CD14-positive monocyte (primary cell): Measurements from ENCODE around the gene RINL. TPM values are rescaled to one million over a fixed set of nuclear protein-coding genes. Genes with fewer than 3 reads are reported as not detected.
A peak's percentile ranks its signal among the peaks of the same experiment; 100 is the strongest.

Experiments
- DNase-seq, 3 donors: peaks; one replicate each; pipeline ENCODE4 v3.0.0-alpha.2; 2011 to 2022
- H2AFZ ChIP-seq: 2 replicates; pipeline ENCODE4 v1.6.0; 2012; ENCODE audit warnings: mild to moderate bottlenecking, low read depth, low read length, inconsistent platforms; ENCODE audit not compliant: insufficient read depth, poor library complexity, severe bottlenecking
- H3K27ac ChIP-seq, 2 donors: 1 replicate in 1 of 2; 2 replicates in 1 of 2; pipeline ENCODE4 v1.5.1; 2012 to 2013; ENCODE audit warnings: low read length in 2 of 2, control low read depth in 1 of 2, inconsistent platforms in 1 of 2, low read depth in 1 of 2, mild to moderate bottlenecking in 1 of 2
- H3K27me3 ChIP-seq, 2 donors: one replicate each; pipeline versions ENCODE4 v1.6.0 to v1.6.1; 2011 to 2013; ENCODE audit warnings: low read length in 2 of 2; ENCODE audit not compliant: control insufficient read depth in 2 of 2, insufficient read depth in 2 of 2
- H3K36me3 ChIP-seq, 2 donors: replicated peaks in 1 of 2; 1 replicate in 1 of 2; 2 replicates in 1 of 2; pipeline versions ENCODE4 v1.5.1 to v1.6.1; 2012 to 2013; ENCODE audit warnings: low read length in 2 of 2, control low read depth in 1 of 2, inconsistent platforms in 1 of 2, mild to moderate bottlenecking in 1 of 2; ENCODE audit not compliant: insufficient read depth in 2 of 2, control insufficient read depth in 1 of 2
- H3K4me1 ChIP-seq, 2 donors: 1 replicate in 1 of 2; 2 replicates in 1 of 2; pipeline versions ENCODE4 v1.5.1 to v1.6.1; 2012 to 2013; ENCODE audit warnings: low read length in 2 of 2, control low read depth in 1 of 2, inconsistent platforms in 1 of 2, mild to moderate bottlenecking in 1 of 2, moderate library complexity in 1 of 2; ENCODE audit not compliant: insufficient read depth in 2 of 2, control insufficient read depth in 1 of 2
- H3K4me2 ChIP-seq: replicated peaks from 2 replicates; pipeline ENCODE3; 2012; ENCODE audit warnings: low read length, moderate library complexity, mild to moderate bottlenecking; ENCODE audit not compliant: poor library complexity, severe bottlenecking; ENCODE audit errors: extremely low read depth
- H3K4me3 ChIP-seq, 3 experiments: fragments of 200-600 bp in 1 of 3; sonication (generic) in 1 of 3; replicated peaks in 1 of 3; 1 replicate in 2 of 3; 2 replicates in 1 of 3; pipeline ENCODE4 v1.5.1; 2011 to 2013; ENCODE audit warnings: low read length in 3 of 3, mild to moderate bottlenecking in 3 of 3, control low read depth in 2 of 3, low read depth in 2 of 3, inconsistent platforms in 1 of 3, moderate library complexity in 1 of 3
- H3K79me2 ChIP-seq: 2 replicates; pipeline ENCODE4 v1.6.0; 2012; ENCODE audit warnings: mild to moderate bottlenecking, control low read depth, inconsistent platforms, low read length, moderate library complexity; ENCODE audit not compliant: insufficient read depth
- H3K9ac ChIP-seq: 2 replicates; pipeline ENCODE4 v1.6.0; 2017; ENCODE audit warnings: low read length, mild to moderate bottlenecking; ENCODE audit not compliant: insufficient read depth, poor library complexity, severe bottlenecking
- H3K9me3 ChIP-seq, 2 donors: replicated peaks in 1 of 2; 1 replicate in 1 of 2; 2 replicates in 1 of 2; pipeline versions ENCODE4 v1.5.1 to v1.6.1; 2012 to 2013; ENCODE audit warnings: low read length in 2 of 2, control low read depth in 1 of 2; ENCODE audit not compliant: control insufficient read depth in 1 of 2, insufficient read depth in 1 of 2
- H4K20me1 ChIP-seq: 2 replicates; pipeline ENCODE4 v1.6.0; 2012; ENCODE audit warnings: mild to moderate bottlenecking, low read length, control low read depth, moderate library complexity; ENCODE audit not compliant: insufficient read depth
- H3K27ac Mint-ChIP-seq, 7 donors: one replicate each; pipeline ENCODE4 v1.8.0; 2020; ENCODE audit warnings: mild to moderate bottlenecking in 7 of 7, mixed read lengths in 7 of 7, moderate library complexity in 6 of 7, inconsistent platforms in 2 of 7
- H3K27me3 Mint-ChIP-seq, 3 donors: one replicate each; pipeline ENCODE4 v1.8.0; 2021 to 2022; ENCODE audit warnings: low read depth in 3 of 3, mild to moderate bottlenecking in 3 of 3, mixed read lengths in 3 of 3, moderate library complexity in 3 of 3, inconsistent platforms in 1 of 3
- H3K36me3 Mint-ChIP-seq, 2 donors: one replicate each; pipeline ENCODE4 v1.8.0; 2020; ENCODE audit warnings: mixed read lengths in 2 of 2, inconsistent platforms in 1 of 2, mild to moderate bottlenecking in 1 of 2
- H3K4me1 Mint-ChIP-seq: one replicate; pipeline ENCODE4 v1.8.0; 2020; ENCODE audit warnings: mild to moderate bottlenecking, mixed read lengths
- H3K4me3 Mint-ChIP-seq, 2 donors: one replicate each; pipeline ENCODE4 v1.8.0; 2020; ENCODE audit warnings: mild to moderate bottlenecking in 2 of 2, mixed read lengths in 2 of 2, moderate library complexity in 1 of 2
- H3K9me3 Mint-ChIP-seq, 7 donors: one replicate each; pipeline ENCODE4 v1.8.0; 2020 to 2022; ENCODE audit warnings: mixed read lengths in 7 of 7, mild to moderate bottlenecking in 6 of 7, moderate library complexity in 6 of 7, inconsistent platforms in 2 of 7
- CTCF ChIP-seq: fragments of 200-600 bp; IDR thresholded peaks from one replicate; pipeline ENCODE4 v1.8.0; 2022; ENCODE audit warnings: antibody characterized with exemption, mild to moderate bottlenecking
- WGBS: methylation state at CpG from one replicate; pipeline ENCODE4 v1.1.5; 2013; ENCODE audit warnings: missing lambda C conversion rate; ENCODE audit not compliant: insufficient coverage; 5-methylcytosine and 5-hydroxymethylcytosine counted together
- intact Hi-C, 2 donors: fragments of 100-400 bp; cut with micrococcal nuclease; formaldehyde crosslinking; loops; one replicate each; pipeline versions ENCODE4 v1.15.0 to v1.15.1; 2023
- polyA plus RNA-seq, 3 donors: library from polyadenylated mRNA; depleted of rRNA in 1 of 3; unstranded in 2 of 3; stranded (reverse) in 1 of 3; fragments of 300-500 nt in 2 of 3; fragments of >200 nt in 1 of 3; fragmentation: Illumina TruSeq in 2 of 3; gene quantifications; 1 replicate in 2 of 3; 2 replicates in 1 of 3; pipeline ENCODE4 v1.2.3, GENCODE V29; 2012 to 2021

The RINL gene
- polyA plus RNA-seq, 3 donors: 4.1 to 13.5 (median 7.2) TPM

- H3K4me3 ChIP-seq: no peak overlapping the region
- H3K4me1 ChIP-seq: no peaks in the 10 kb centered on the region
- peaks cover 99% of the 10 kb centered on the region for H4K20me1 ChIP-seq
- TF ChIP-seq CTCF: no peak
- peak overlapping the region in 1 of 2 donors; percentile 6 for H3K27ac ChIP-seq
- no peak for DNase-seq
- Mint-ChIP-seq H3K27me3 (peaks cover 0 to 2% (median 0%) of the 10 kb centered on the region in 3 donors), H3K9me3 (no peaks in the 10 kb centered on the region), H3K27ac (peak overlapping the region in 2 of 7 donors; percentile 7 to 45), H3K4me3 (no peak overlapping the region), H3K36me3 (peaks cover 99 to 100% of the 10 kb centered on the region in 2 donors), H3K4me1 (no peaks in the 10 kb centered on the region)
- no peak overlapping the region for H2AFZ ChIP-seq
- H3K27me3 ChIP-seq: no peaks in the 10 kb centered on the region
- H3K4me2 ChIP-seq: no peak overlapping the region
- H3K36me3 ChIP-seq: peaks cover 98 to 100% of the 10 kb centered on the region in 2 donors
- no peaks in the 10 kb centered on the region for H3K9me3 ChIP-seq
- peaks cover 60% of the 10 kb centered on the region for H3K79me2 ChIP-seq
- no peak overlapping the region for H3K9ac ChIP-seq
- 97% methylated on average over 3 of the region's 12 CpGs for WGBS
- intact Hi-C loops: no loop called here
Observed at GRCh38 chr19:38841180-38841766, 36.8 kb downstream of the RINL start.

GRCh38 chr19:38840583-38840968 lies 37.5 kb downstream of the RINL start:
- DNase-seq: no peak
- Histone ChIP-seq H3K36me3 (peaks cover 98 to 100% of the 10 kb centered on the region in 2 donors), H3K4me2 (no peak overlapping the region), H3K27ac (no peak overlapping the region), H3K79me2 (peaks cover 53% of the 10 kb centered on the region), H3K9ac (no peak overlapping the region), H3K27me3 (no peaks in the 10 kb centered on the region), H3K4me3 (no peak overlapping the region), H3K4me1 (no peaks in the 10 kb centered on the region), H3K9me3 (no peaks in the 10 kb centered on the region), H4K20me1 (peaks cover 92% of the 10 kb centered on the region), H2AFZ (no peak overlapping the region)
- H3K36me3 Mint-ChIP-seq: peaks cover 96 to 100% of the 10 kb centered on the region in 2 donors
- intact Hi-C loops: no loop called here
- WGBS: 100% methylated on average over 5 of the region's 5 CpGs
- no peak for TF ChIP-seq CTCF
- H3K4me3 Mint-ChIP-seq: no peak overlapping the region
- H3K27ac Mint-ChIP-seq: peak overlapping the region in 4 of 7 donors; percentile 26 to 75 (median 53)
- H3K27me3 Mint-ChIP-seq: peaks cover 0 to 2% (median 0%) of the 10 kb centered on the region in 3 donors
- no peaks in the 10 kb centered on the region for H3K4me1 Mint-ChIP-seq
- H3K9me3 Mint-ChIP-seq: no peaks in the 10 kb centered on the region
